Caco-2 (cell line): ENCODE data around the gene MLXIP. TPM values are rescaled to one million over a fixed set of nuclear protein-coding genes. Genes with fewer than 3 reads are reported as not detected.

ENCODE experiments used
- BruUV-seq: library from RNA; stranded (reverse); fragments of 400-500 nt; replicated peaks from 2 replicates; lab custom pipeline; 2021; lab: Mats Ljungman, UMichigan
- CTCF ChIA-PET: fragments of 300-600 bp; sonication (Branson Sonifier 250); formaldehyde crosslinking; loops from one replicate; lab custom pipeline; 2022; ENCODE audit warnings: antibody characterized with exemption; lab: Charles Lee
- POLR2A ChIA-PET: fragments of 300-600 bp; sonication (Branson Sonifier 250); formaldehyde crosslinking; loops from one replicate; lab custom pipeline; 2022; ENCODE audit warnings: antibody characterized with exemption; lab: Charles Lee
- DNase-seq, 2 experiments: peaks; one replicate each; pipeline versions ENCODE4 v3.0.0 to v3.0.0-alpha.2; 2020 to 2022
- H3K27me3 ChIP-seq: replicated peaks from 2 replicates; pipeline ENCODE4 v1.6.0; 2011; ENCODE audit warnings: low read length; ENCODE audit not compliant: control insufficient read depth, insufficient read depth
- H3K36me3 ChIP-seq: 2 replicates; pipeline ENCODE4 v1.5.1; 2011; ENCODE audit warnings: low read length; ENCODE audit not compliant: control insufficient read depth, insufficient read depth
- H3K4me1 ChIP-seq: fragments of 250-450 bp; sonication (Bioruptor Pico); 2 replicates; pipeline ENCODE4 v1.5.1; 2020; ENCODE audit warnings: mild to moderate bottlenecking
- H3K4me3 ChIP-seq: 2 replicates; pipeline ENCODE4 v1.5.1; 2011; ENCODE audit warnings: low read depth, mild to moderate bottlenecking, control low read depth, low read length
- H3K9me3 ChIP-seq: fragments of 250-450 bp; sonication (Bioruptor Pico); 2 replicates; pipeline ENCODE4 v1.5.1; 2020; ENCODE audit warnings: mild to moderate bottlenecking, moderate library complexity
- H3K27ac Mint-ChIP-seq: one replicate; pipeline ENCODE4 v1.8.0; 2022; ENCODE audit warnings: mixed read lengths; ENCODE audit not compliant: unreplicated experiment
- H3K27me3 Mint-ChIP-seq: one replicate; pipeline ENCODE4 v1.8.0; 2022; ENCODE audit warnings: mixed read lengths; ENCODE audit not compliant: insufficient read depth, unreplicated experiment
- H3K36me3 Mint-ChIP-seq: one replicate; pipeline ENCODE4 v1.8.0; 2022; ENCODE audit warnings: mild to moderate bottlenecking, mixed read lengths; ENCODE audit not compliant: insufficient read depth, unreplicated experiment
- H3K4me1 Mint-ChIP-seq: one replicate; pipeline ENCODE4 v1.8.0; 2022; ENCODE audit warnings: low read depth, mixed read lengths; ENCODE audit not compliant: unreplicated experiment
- H3K4me3 Mint-ChIP-seq: one replicate; pipeline ENCODE4 v1.8.0; 2022; ENCODE audit warnings: mild to moderate bottlenecking, moderate library complexity, mixed read lengths; ENCODE audit not compliant: unreplicated experiment
- H3K9me3 Mint-ChIP-seq: one replicate; pipeline ENCODE4 v1.8.0; 2022; ENCODE audit warnings: mixed read lengths; ENCODE audit not compliant: unreplicated experiment
- CTCF ChIP-seq, 2 experiments: fragments of 200-600 bp in 1 of 2; IDR thresholded peaks; 1 replicate in 1 of 2; 2 replicates in 1 of 2; pipeline versions ENCODE4 v1.5.1 to v1.8.0; 2011 to 2022; ENCODE audit warnings: antibody characterized with exemption in 1 of 2, control low read depth in 1 of 2, inconsistent platforms in 1 of 2, low read depth in 1 of 2, low read length in 1 of 2, mild to moderate bottlenecking in 1 of 2, moderate library complexity in 1 of 2; ENCODE audit not compliant: insufficient read depth in 1 of 2, severe bottlenecking in 1 of 2, unreplicated experiment in 1 of 2
- intact Hi-C: fragments of 100-400 bp; cut with micrococcal nuclease; formaldehyde crosslinking; loops from one replicate; pipeline ENCODE4 v1.10.0; 2022; ENCODE audit not compliant: unreplicated experiment
- total RNA-seq: library from RNA; stranded (reverse); gene quantifications from 2 replicates; pipeline ENCODE4 v1.2.3, GENCODE V29; 2022

Gene MLXIP
- total RNA-seq, 1 experiment from 2014 or later = 54.5 TPM

- H3K36me3 Mint-ChIP-seq = peaks cover 37% of the 10 kb centered on the region
- Histone ChIP-seq H3K4me1 (no peaks in the 10 kb centered on the region), H3K27me3 (no peaks in the 10 kb centered on the region), H3K9me3 (no peaks in the 10 kb centered on the region), H3K36me3 (no peaks in the 10 kb centered on the region; the same call in none of the 2 replicates), H3K4me3 (no peak overlapping the region)
- no peak overlapping the region for H3K4me3 Mint-ChIP-seq
- no peaks in the 10 kb centered on the region for H3K4me1 Mint-ChIP-seq
- intact Hi-C loops = no loop called here
- H3K9me3 Mint-ChIP-seq = no peaks in the 10 kb centered on the region
- no peaks in the 10 kb centered on the region for H3K27me3 Mint-ChIP-seq
- no peak overlapping the region for H3K27ac Mint-ChIP-seq
- ChIA-PET CTCF (interaction anchor here (0.7 kb wide), 1 partner anchor 52 kb away, joined by 5 read pairs; no protein-coding TSS in a partner anchor), POLR2A (no interaction called here)
- TF ChIP-seq CTCF (IDR thresholded peaks at IDR 0.05; ENCODE audit: insufficient read depth in 1 of 2, low read depth in 1 of 2, low read length in 1 of 2, severe bottlenecking in 1 of 2, unreplicated experiment in 1 of 2) = no peak
- no TSS peak for BruUV-seq
- no peak for DNase-seq
Measured at GRCh38 chr12:122138181-122138580, 59.6 kb downstream of the MLXIP start.

- Histone ChIP-seq H3K4me3 (no peak overlapping the region), H3K9me3 (no peaks in the 10 kb centered on the region), H3K36me3 (no peaks in the 10 kb centered on the region; the same call in none of the 2 replicates), H3K4me1 (no peaks in the 10 kb centered on the region), H3K27me3 (no peaks in the 10 kb centered on the region)
- H3K36me3 Mint-ChIP-seq = peaks cover 32% of the 10 kb centered on the region
- H3K4me1 Mint-ChIP-seq = no peaks in the 10 kb centered on the region
- DNase-seq = no peak
- no peak overlapping the region for H3K4me3 Mint-ChIP-seq
- no peak overlapping the region for H3K27ac Mint-ChIP-seq
- H3K9me3 Mint-ChIP-seq = no peaks in the 10 kb centered on the region
- ChIA-PET POLR2A (no interaction called here), CTCF (no interaction called here)
- no peak for TF ChIP-seq CTCF (IDR thresholded peaks at IDR 0.05; ENCODE audit: insufficient read depth in 1 of 2, low read depth in 1 of 2, low read length in 1 of 2, severe bottlenecking in 1 of 2, unreplicated experiment in 1 of 2)
- H3K27me3 Mint-ChIP-seq = no peaks in the 10 kb centered on the region
- BruUV-seq = no TSS peak
- intact Hi-C loops = no loop called here
Measured at GRCh38 chr12:122138616-122139015, 60.1 kb downstream of the MLXIP start.

- no peaks in the 10 kb centered on the region for H3K4me1 ChIP-seq
- Mint-ChIP-seq H3K9me3 (no peaks in the 10 kb centered on the region), H3K27ac (no peak overlapping the region), H3K36me3 (peaks cover 26% of the 10 kb centered on the region), H3K4me3 (no peak overlapping the region), H3K27me3 (no peaks in the 10 kb centered on the region), H3K4me1 (no peaks in the 10 kb centered on the region)
- no peak for DNase-seq
- no peaks in the 10 kb centered on the region; the same call in none of the 2 replicates for H3K36me3 ChIP-seq
- POLR2A ChIA-PET = no interaction called here
- H3K9me3 ChIP-seq = no peaks in the 10 kb centered on the region
- intact Hi-C loops = no loop called here
- BruUV-seq = no TSS peak
- CTCF ChIA-PET = interaction anchor here (0.7 kb wide), 1 partner anchor 55 kb away, joined by 3 read pairs; no protein-coding TSS in a partner anchor
- TF ChIP-seq CTCF (IDR thresholded peaks at IDR 0.05; ENCODE audit: insufficient read depth in 1 of 2, low read depth in 1 of 2, low read length in 1 of 2, severe bottlenecking in 1 of 2, unreplicated experiment in 1 of 2) = no peak
- no peak overlapping the region for H3K4me3 ChIP-seq
- H3K27me3 ChIP-seq = no peaks in the 10 kb centered on the region
Measured at GRCh38 chr12:122139266-122139665, 60.7 kb downstream of the MLXIP start.
